H9 (cell line): ENCODE measurements around the gene PDE4B. TPM values are rescaled to one million over a fixed set of nuclear protein-coding genes. Genes with fewer than 3 reads are reported as not detected.

Experiments
- DNase-seq: peaks from one replicate; pipeline ENCODE4 v3.0.0-alpha.2; 2017
- H2AFZ ChIP-seq: one replicate; pipeline ENCODE4 v1.6.1; 2013; ENCODE audit warnings: mild to moderate bottlenecking, low read length, control low read depth, moderate library complexity
- H2AK5ac ChIP-seq: 2 replicates; pipeline ENCODE4 v1.6.1; 2013; ENCODE audit warnings: low read length, control low read depth, mixed read lengths; ENCODE audit not compliant: insufficient read length
- H2BK120ac ChIP-seq: one replicate; pipeline ENCODE4 v1.6.1; 2013; ENCODE audit warnings: low read depth, mild to moderate bottlenecking, low read length, control low read depth, inconsistent platforms; ENCODE audit not compliant: poor library complexity, severe bottlenecking
- H2BK12ac ChIP-seq: 2 replicates; pipeline ENCODE4 v1.6.1; 2013; ENCODE audit warnings: low read length, control low read depth, mixed read lengths, low read depth; ENCODE audit not compliant: insufficient read length
- H2BK15ac ChIP-seq: 2 replicates; pipeline ENCODE4 v1.6.1; 2013; ENCODE audit warnings: low read depth, low read length, control low read depth
- H2BK20ac ChIP-seq: one replicate; pipeline ENCODE4 v1.6.1; 2013; ENCODE audit warnings: low read depth, mild to moderate bottlenecking, low read length, control low read depth, inconsistent platforms; ENCODE audit not compliant: poor library complexity, severe bottlenecking
- H2BK5ac ChIP-seq: 2 replicates; pipeline ENCODE4 v1.6.1; 2013; ENCODE audit warnings: low read length, control low read depth, mixed read lengths; ENCODE audit not compliant: insufficient read length
- H3K14ac ChIP-seq: 2 replicates; pipeline ENCODE4 v1.6.1; 2013; ENCODE audit warnings: low read length, control low read depth; ENCODE audit not compliant: insufficient read depth
- H3K18ac ChIP-seq: 2 replicates; pipeline ENCODE4 v1.6.1; 2013; ENCODE audit warnings: low read depth, mild to moderate bottlenecking, mixed read lengths, low read length, control low read depth; ENCODE audit not compliant: insufficient read length
- H3K23ac ChIP-seq: 2 replicates; pipeline ENCODE4 v1.6.1; 2013; ENCODE audit warnings: low read length, control low read depth, mixed read lengths, low read depth; ENCODE audit not compliant: insufficient read length
- H3K23me2 ChIP-seq: 2 replicates; pipeline ENCODE4 v1.6.1; 2013; ENCODE audit warnings: low read depth, mild to moderate bottlenecking, mixed read lengths, low read length, control low read depth; ENCODE audit not compliant: insufficient read length, poor library complexity, severe bottlenecking
- H3K27ac ChIP-seq: 2 replicates; pipeline ENCODE4 v1.5.1; 2013; ENCODE audit warnings: low read length, control low read depth, mixed read lengths, low read depth; ENCODE audit not compliant: insufficient read length
- H3K27me3 ChIP-seq: 2 replicates; pipeline ENCODE4 v1.6.1; 2013; ENCODE audit warnings: low read length, control low read depth, inconsistent platforms; ENCODE audit not compliant: insufficient read depth
- H3K4ac ChIP-seq: 2 replicates; pipeline ENCODE4 v1.6.1; 2013; ENCODE audit warnings: low read depth, mild to moderate bottlenecking, control low read depth, inconsistent platforms, low read length, moderate library complexity
- H3K4me1 ChIP-seq: 2 replicates; pipeline ENCODE4 v1.6.1; 2013; ENCODE audit warnings: low read length, control low read depth, inconsistent platforms; ENCODE audit not compliant: insufficient read depth
- H3K4me2 ChIP-seq: 2 replicates; pipeline ENCODE4 v1.6.1; 2013; ENCODE audit warnings: low read length, control low read depth, mixed read lengths; ENCODE audit not compliant: insufficient read length, insufficient read depth
- H3K56ac ChIP-seq: 2 replicates; pipeline ENCODE4 v1.6.1; 2013; ENCODE audit warnings: low read depth, mild to moderate bottlenecking, mixed read lengths, low read length, control low read depth; ENCODE audit not compliant: insufficient read length
- H3K79me1 ChIP-seq: 2 replicates; pipeline ENCODE4 v1.6.1; 2013; ENCODE audit warnings: low read depth, mild to moderate bottlenecking, moderate library complexity, low read length, control low read depth, inconsistent platforms; ENCODE audit not compliant: insufficient read depth, poor library complexity, severe bottlenecking
- H3K79me2 ChIP-seq: 2 replicates; pipeline ENCODE4 v1.6.1; 2013; ENCODE audit warnings: low read length, control low read depth, inconsistent platforms; ENCODE audit not compliant: insufficient read depth
- H3K9ac ChIP-seq: 2 replicates; pipeline ENCODE4 v1.6.1; 2013; ENCODE audit warnings: low read length, control low read depth, mixed read lengths; ENCODE audit not compliant: insufficient read length; ENCODE audit errors: extremely low read depth
- H3K9me3 ChIP-seq: one replicate; pipeline ENCODE4 v1.6.1; 2013; ENCODE audit warnings: low read depth, low read length, inconsistent platforms; ENCODE audit not compliant: control insufficient read depth
- H3T11ph ChIP-seq: one replicate; pipeline ENCODE4 v1.6.1; 2013; ENCODE audit warnings: mild to moderate bottlenecking, low read length, control low read depth, inconsistent platforms
- H4K20me1 ChIP-seq: one replicate; pipeline ENCODE4 v1.6.1; 2013; ENCODE audit not compliant: control insufficient read depth, insufficient read length, insufficient read depth
- H4K5ac ChIP-seq: 2 replicates; pipeline ENCODE4 v1.6.1; 2013; ENCODE audit warnings: low read depth, mild to moderate bottlenecking, mixed read lengths, low read length, control low read depth; ENCODE audit not compliant: insufficient read length
- H4K8ac ChIP-seq: replicated peaks from 2 replicates; pipeline ENCODE4 v1.6.1; 2013; ENCODE audit warnings: low read length, control low read depth, mixed read lengths, low read depth; ENCODE audit not compliant: insufficient read length
- H4K91ac ChIP-seq: 2 replicates; pipeline ENCODE4 v1.6.1; 2013; ENCODE audit warnings: low read depth, mild to moderate bottlenecking, moderate library complexity, mixed read lengths, low read length, control low read depth; ENCODE audit not compliant: insufficient read length
- H3K27ac Mint-ChIP-seq, 3 experiments: 2 replicates in 2 of 3; 3 replicates in 1 of 3; pipeline ENCODE4 v1.8.0; 2020 to 2021; ENCODE audit warnings: mixed read lengths in 3 of 3, mild to moderate bottlenecking in 1 of 3, moderate library complexity in 1 of 3
- H3K27me3 Mint-ChIP-seq: 2 replicates; pipeline ENCODE4 v1.8.0; 2021; ENCODE audit warnings: low read depth, mild to moderate bottlenecking, moderate library complexity, mixed read lengths
- H3K36me3 Mint-ChIP-seq, 3 experiments: 2 replicates in 2 of 3; 3 replicates in 1 of 3; pipeline ENCODE4 v1.8.0; 2020 to 2021; ENCODE audit warnings: low read depth in 3 of 3, mixed read lengths in 3 of 3; ENCODE audit not compliant: insufficient read depth in 1 of 3
- H3K4me1 Mint-ChIP-seq, 2 experiments: 2 replicates each; pipeline ENCODE4 v1.8.0; 2020; ENCODE audit warnings: mixed read lengths in 2 of 2
- H3K4me3 Mint-ChIP-seq, 2 experiments: 2 replicates in 1 of 2; 3 replicates in 1 of 2; pipeline ENCODE4 v1.8.0; 2020 to 2021; ENCODE audit warnings: mild to moderate bottlenecking in 2 of 2, mixed read lengths in 2 of 2, moderate library complexity in 1 of 2
- H3K9me3 Mint-ChIP-seq, 2 experiments: 2 replicates in 1 of 2; 3 replicates in 1 of 2; pipeline ENCODE4 v1.8.0; 2020; ENCODE audit warnings: mild to moderate bottlenecking in 2 of 2, mixed read lengths in 2 of 2, moderate library complexity in 1 of 2
- total RNA-seq: library from RNA; stranded (reverse); gene quantifications from 2 replicates; pipeline ENCODE4 v1.2.1, GENCODE V29; 2021
- TF ChIP-seq, protein P1 (sequence below): fragments of 200-600 bp; sonication (generic); conservative IDR thresholded peaks from 3 replicates; pipeline ENCODE4 v1.8.0; 2021; ENCODE audit warnings: antibody characterized with exemption, mild to moderate bottlenecking

Gene PDE4B
- total RNA-seq, 1 experiment from 2014 or later = 19.8 TPM

GRCh38 chr1:65995928-65996327 lies 203.2 kb downstream of the PDE4B start:
- Histone ChIP-seq H3K27ac (no peak overlapping the region), H3K79me2 (no peaks in the 10 kb centered on the region)
- no peaks in the 10 kb centered on the region for H3K4me1 Mint-ChIP-seq

More at GRCh38 chr1:65995928-65996327, 203.2 kb downstream of the PDE4B start:
- 0 out of 2 replicates have a peak, but pooled peaks cover 3% of the 10 kb centered on the region for H3K27me3 ChIP-seq
- H2AFZ ChIP-seq = no peak overlapping the region
- no peak overlapping the region for H2BK15ac ChIP-seq
- no peak overlapping the region for H3K18ac ChIP-seq
- H4K8ac ChIP-seq = no peak overlapping the region
- no peak overlapping the region for H2BK5ac ChIP-seq
- no peaks in the 10 kb centered on the region for H4K20me1 ChIP-seq
- H3T11ph ChIP-seq = no peak overlapping the region
- TF ChIP-seq, protein P1, sequence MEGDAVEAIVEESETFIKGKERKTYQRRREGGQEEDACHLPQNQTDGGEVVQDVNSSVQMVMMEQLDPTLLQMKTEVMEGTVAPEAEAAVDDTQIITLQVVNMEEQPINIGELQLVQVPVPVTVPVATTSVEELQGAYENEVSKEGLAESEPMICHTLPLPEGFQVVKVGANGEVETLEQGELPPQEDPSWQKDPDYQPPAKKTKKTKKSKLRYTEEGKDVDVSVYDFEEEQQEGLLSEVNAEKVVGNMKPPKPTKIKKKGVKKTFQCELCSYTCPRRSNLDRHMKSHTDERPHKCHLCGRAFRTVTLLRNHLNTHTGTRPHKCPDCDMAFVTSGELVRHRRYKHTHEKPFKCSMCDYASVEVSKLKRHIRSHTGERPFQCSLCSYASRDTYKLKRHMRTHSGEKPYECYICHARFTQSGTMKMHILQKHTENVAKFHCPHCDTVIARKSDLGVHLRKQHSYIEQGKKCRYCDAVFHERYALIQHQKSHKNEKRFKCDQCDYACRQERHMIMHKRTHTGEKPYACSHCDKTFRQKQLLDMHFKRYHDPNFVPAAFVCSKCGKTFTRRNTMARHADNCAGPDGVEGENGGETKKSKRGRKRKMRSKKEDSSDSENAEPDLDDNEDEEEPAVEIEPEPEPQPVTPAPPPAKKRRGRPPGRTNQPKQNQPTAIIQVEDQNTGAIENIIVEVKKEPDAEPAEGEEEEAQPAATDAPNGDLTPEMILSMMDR = no peak
- no peaks in the 10 kb centered on the region for H3K23me2 ChIP-seq
- no peak overlapping the region for H2AK5ac ChIP-seq
- H2BK12ac ChIP-seq = no peak overlapping the region
- no peaks in the 10 kb centered on the region for H3K9me3 ChIP-seq
- no peak for DNase-seq
- H3K9ac ChIP-seq = no peak overlapping the region
- Mint-ChIP-seq H3K36me3 (no peaks in the 10 kb centered on the region), H3K27ac (no peak overlapping the region), H3K9me3 (no peaks in the 10 kb centered on the region; a peak in 1 of 5 replicates), H3K4me3 (no peak overlapping the region), H3K27me3 (peaks cover 58% of the 10 kb centered on the region)
- H3K4me2 ChIP-seq = no peak overlapping the region
- no peak overlapping the region for H4K5ac ChIP-seq
- H3K23ac ChIP-seq = no peak overlapping the region
- H3K4ac ChIP-seq = no peak overlapping the region
- H3K14ac ChIP-seq = no peak overlapping the region
- no peak overlapping the region for H3K56ac ChIP-seq
- H3K79me1 ChIP-seq = no peaks in the 10 kb centered on the region
- no peak overlapping the region for H2BK120ac ChIP-seq
- no peak overlapping the region for H2BK20ac ChIP-seq
- H3K4me1 ChIP-seq = no peaks in the 10 kb centered on the region
- no peak overlapping the region for H4K91ac ChIP-seq
